H1 (cell line): ENCODE measurements around the gene MIOX. TPM values are rescaled to one million over a fixed set of nuclear protein-coding genes. Genes with fewer than 3 reads are reported as not detected.

Experiments used
- CTCF ChIA-PET: fragments of 300-600 bp; sonication (Branson Sonifier 250); formaldehyde crosslinking; loops from one replicate; lab custom pipeline; 2021; ENCODE audit not compliant: partially characterized antibody; lab: Charles Lee
- POLR2A ChIA-PET: fragments of 300-600 bp; sonication (Branson Sonifier 250); formaldehyde crosslinking; loops from one replicate; lab custom pipeline; 2021; ENCODE audit warnings: inconsistent platforms; ENCODE audit not compliant: partially characterized antibody; lab: Charles Lee
- DNase-seq, 2 experiments: peaks; one replicate each; pipeline versions ENCODE4 v3.0.0 to v3.0.0-alpha.2; 2010 to 2022; ENCODE audit warnings: low spot score in 2 of 2, low read depth in 1 of 2, mixed read lengths in 1 of 2
- FAIRE-seq: peaks from 2 replicates; lab custom pipeline; 2011; peaks lifted over from hg19 to GRCh38; lab: Jason Lieb, UNC
- H2AFZ ChIP-seq: 2 replicates; pipeline ENCODE4 v1.8.1; 2012; ENCODE audit warnings: low read length, inconsistent platforms
- H2AK5ac ChIP-seq: 2 replicates; pipeline ENCODE4 v1.6.1; 2013; ENCODE audit warnings: low read depth, low read length
- H2BK120ac ChIP-seq: replicated peaks from 2 replicates; pipeline ENCODE3; 2013; ENCODE audit warnings: low read depth, low read length, inconsistent platforms
- H2BK12ac ChIP-seq: 2 replicates; pipeline ENCODE4 v1.6.1; 2013; ENCODE audit warnings: low read depth, low read length
- H2BK15ac ChIP-seq: 2 replicates; pipeline ENCODE4 v1.6.1; 2013; ENCODE audit warnings: low read length
- H2BK20ac ChIP-seq: 2 replicates; pipeline ENCODE4 v1.6.1; 2013; ENCODE audit warnings: low read length
- H2BK5ac ChIP-seq: 2 replicates; pipeline ENCODE4 v1.6.1; 2013; ENCODE audit warnings: low read depth, low read length
- H3K14ac ChIP-seq: 2 replicates; pipeline ENCODE4 v1.6.1; 2013; ENCODE audit warnings: inconsistent platforms; ENCODE audit not compliant: insufficient read length
- H3K18ac ChIP-seq: 2 replicates; pipeline ENCODE4 v1.6.1; 2013; ENCODE audit warnings: low read length; ENCODE audit errors: extremely low read depth
- H3K23ac ChIP-seq: 2 replicates; pipeline ENCODE4 v1.6.1; 2013; ENCODE audit warnings: inconsistent platforms; ENCODE audit not compliant: insufficient read length
- H3K23me2 ChIP-seq: 2 replicates; pipeline ENCODE4 v1.6.1; 2013; ENCODE audit warnings: low read depth, low read length
- H3K27ac ChIP-seq: 2 replicates; pipeline ENCODE4 v1.6.1; 2011; ENCODE audit warnings: low read depth, low read length, inconsistent platforms
- H3K27me3 ChIP-seq, 4 experiments: replicated peaks in 1 of 4; 1 replicate in 1 of 4; 2 replicates in 3 of 4; pipeline versions ENCODE4 v1.6.1 to v1.8.1; 2011 to 2013; ENCODE audit warnings: low read length in 3 of 4, mild to moderate bottlenecking in 3 of 4, inconsistent platforms in 2 of 4, mixed read lengths in 2 of 4, moderate library complexity in 1 of 4; ENCODE audit not compliant: control insufficient read depth in 3 of 4, insufficient read depth in 3 of 4; ENCODE audit errors: extremely low read depth in 1 of 4
- H3K36me3 ChIP-seq, 4 experiments: 2 replicates each; pipeline versions ENCODE4 v1.6.1 to v1.8.1; 2011 to 2013; ENCODE audit warnings: mild to moderate bottlenecking in 4 of 4, low read length in 3 of 4, moderate library complexity in 2 of 4, control low read depth in 1 of 4, inconsistent platforms in 1 of 4; ENCODE audit not compliant: insufficient read depth in 4 of 4, control insufficient read depth in 2 of 4
- H3K4ac ChIP-seq: replicated peaks from 2 replicates; pipeline ENCODE3; 2013; ENCODE audit warnings: low read length, low read depth, mixed read lengths, inconsistent platforms; ENCODE audit not compliant: insufficient read length
- H3K4me1 ChIP-seq, 4 experiments: replicated peaks in 1 of 4; 1 replicate in 1 of 4; 2 replicates in 3 of 4; pipeline versions ENCODE4 v1.6.1 to v1.8.1; 2011 to 2013; ENCODE audit warnings: low read length in 3 of 4, inconsistent platforms in 2 of 4, mixed read lengths in 1 of 4; ENCODE audit not compliant: insufficient read depth in 4 of 4, control insufficient read depth in 3 of 4
- H3K4me2 ChIP-seq, 2 experiments: 2 replicates each; pipeline versions ENCODE4 v1.6.1 to v1.8.1; 2011 to 2013; ENCODE audit warnings: low read depth in 2 of 2, low read length in 2 of 2, control low read depth in 1 of 2, inconsistent platforms in 1 of 2, mild to moderate bottlenecking in 1 of 2; ENCODE audit not compliant: insufficient read depth in 1 of 2
- H3K4me3 ChIP-seq, 4 experiments: fragments of 200-600, 300-600 bp in 1 of 4; sonication (generic), shearing (Covaris generic), sonication (Bioruptor Twin) in 1 of 4; 2 replicates each; pipeline versions ENCODE4 v1.5.1 to v1.8.1; 2011 to 2016; ENCODE audit warnings: low read length in 4 of 4, low read depth in 3 of 4, control low read depth in 2 of 4, inconsistent platforms in 2 of 4, mild to moderate bottlenecking in 2 of 4, mixed read lengths in 1 of 4, moderate library complexity in 1 of 4; ENCODE audit not compliant: insufficient read depth in 2 of 4; ENCODE audit errors: extremely low read depth in 1 of 4
- H3K56ac ChIP-seq: replicated peaks from 2 replicates; pipeline ENCODE3; 2013; ENCODE audit warnings: low read depth, mild to moderate bottlenecking, mixed read lengths, low read length, inconsistent platforms; ENCODE audit not compliant: insufficient read length
- H3K79me1 ChIP-seq: 2 replicates; pipeline ENCODE4 v1.6.1; 2013; ENCODE audit warnings: low read depth, low read length, control low read depth
- H3K79me2 ChIP-seq, 2 experiments: 2 replicates each; pipeline versions ENCODE4 v1.6.1 to v1.8.1; 2012 to 2013; ENCODE audit warnings: low read length in 2 of 2, mild to moderate bottlenecking in 2 of 2, inconsistent platforms in 1 of 2; ENCODE audit not compliant: insufficient read depth in 2 of 2, control insufficient read depth in 1 of 2
- H3K9ac ChIP-seq, 4 experiments: replicated peaks in 1 of 4; 1 replicate in 1 of 4; 2 replicates in 3 of 4; pipeline versions ENCODE4 v1.6.1 to v1.8.1; 2011 to 2013; ENCODE audit warnings: low read depth in 3 of 4, low read length in 3 of 4, control low read depth in 2 of 4, mild to moderate bottlenecking in 2 of 4, moderate library complexity in 2 of 4, inconsistent platforms in 1 of 4; ENCODE audit errors: extremely low read depth in 1 of 4
- H3K9me3 ChIP-seq, 2 experiments: 2 replicates each; pipeline versions ENCODE4 v1.6.1 to v1.8.1; 2012 to 2013; ENCODE audit warnings: mild to moderate bottlenecking in 2 of 2, moderate library complexity in 2 of 2, control low read depth in 1 of 2, inconsistent platforms in 1 of 2, low read depth in 1 of 2, low read length in 1 of 2, mixed read lengths in 1 of 2; ENCODE audit not compliant: insufficient read depth in 2 of 2
- H4K20me1 ChIP-seq, 2 experiments: replicated peaks in 1 of 2; 2 replicates each; pipeline versions ENCODE3 to v1.8.1; 2011 to 2013; ENCODE audit warnings: inconsistent platforms in 2 of 2, low read length in 2 of 2, mild to moderate bottlenecking in 1 of 2; ENCODE audit not compliant: insufficient read depth in 2 of 2, control insufficient read depth in 1 of 2
- H4K5ac ChIP-seq: 2 replicates; pipeline ENCODE4 v1.6.1; 2013; ENCODE audit warnings: low read length, low read depth, mixed read lengths, inconsistent platforms; ENCODE audit not compliant: insufficient read length
- H4K8ac ChIP-seq: 2 replicates; pipeline ENCODE4 v1.8.0; 2013; ENCODE audit warnings: mild to moderate bottlenecking, moderate library complexity, low read length, inconsistent platforms; ENCODE audit not compliant: insufficient read depth; ENCODE audit errors: extremely low read depth
- H4K91ac ChIP-seq: replicated peaks from 2 replicates; pipeline ENCODE3; 2013; ENCODE audit warnings: low read length, mixed read lengths, inconsistent platforms; ENCODE audit not compliant: insufficient read length
- CTCF ChIP-seq, 3 experiments: IDR thresholded peaks; 1 replicate in 2 of 3; 2 replicates in 1 of 3; pipeline versions ENCODE4 v1.5.1 to v1.6.1; 2011; ENCODE audit warnings: low read length in 3 of 3, mild to moderate bottlenecking in 3 of 3, inconsistent platforms in 2 of 3, low read depth in 1 of 3, moderate library complexity in 1 of 3; ENCODE audit not compliant: insufficient read depth in 1 of 3; ENCODE audit errors: control extremely low read depth in 1 of 3
- E2F6 ChIP-seq: IDR thresholded peaks from 2 replicates; pipeline ENCODE4 v1.6.1; 2012; ENCODE audit warnings: inconsistent platforms
- FOSL1 ChIP-seq: IDR thresholded peaks from 2 replicates; pipeline ENCODE4 v1.6.1; 2011; ENCODE audit warnings: mild to moderate bottlenecking, low read depth, low read length, moderate library complexity; ENCODE audit not compliant: insufficient read depth
- HDAC6 ChIP-seq: IDR thresholded peaks from one replicate; pipeline ENCODE4 v1.7.1; 2012; ENCODE audit warnings: low read depth, mild to moderate bottlenecking, inconsistent platforms, low read length, moderate library complexity
- POLR2A ChIP-seq, 2 experiments: IDR thresholded peaks; 1 replicate in 1 of 2; 2 replicates in 1 of 2; pipeline ENCODE4 v1.6.1; 2011; ENCODE audit warnings: low read depth in 2 of 2, low read length in 2 of 2, mild to moderate bottlenecking in 2 of 2; ENCODE audit errors: control extremely low read depth in 1 of 2
- WGBS, 2 experiments: shearing (Covaris generic) in 1 of 2; methylation state at CpG; one replicate each; pipeline versions ENCODE4 v1.1.6 to v1.1.7; 2013 to 2015; ENCODE audit warnings: low lambda C conversion rate in 2 of 2, mixed read lengths in 2 of 2, inconsistent platforms in 1 of 2, low coverage in 1 of 2, missing lambda C conversion rate in 1 of 2; ENCODE audit not compliant: insufficient replicate concordance in 2 of 2, insufficient coverage in 1 of 2, insufficient read length in 1 of 2; ENCODE audit errors: extremely low coverage in 1 of 2, missing lambda C conversion rate in 1 of 2; 5-methylcytosine and 5-hydroxymethylcytosine counted together
- polyA plus RNA-seq, 7 experiments: library from polyadenylated mRNA; depleted of rRNA in 3 of 7; stranded (reverse) in 5 of 7; unstranded in 2 of 7; fragments of >200 nt in 5 of 7; fragments of 200-250 nt in 2 of 7; gene quantifications; 1 replicate in 5 of 7; 2 replicates in 1 of 7; 4 replicates in 1 of 7; pipeline versions ENCODE4 v1.2.1 to v1.2.3, GENCODE V29; 2011 to 2013; ENCODE audit warnings: missing spikeins in 2 of 7, mixed read lengths in 2 of 7
- total RNA-seq: library from RNA; stranded (reverse); fragmentation: NEBNext Ultra II Directional; extraction: Animal tissue kit (Norgen Biotek cat#: 25700); gene quantifications from 2 replicates; pipeline ENCODE4 v1.2.1, GENCODE V29; 2021

Gene MIOX
- total and polyA plus RNA-seq, 2 of the 8 experiments (the other 6 are each of a cell fraction or from before 2014, with no cell fraction given) = 0.30 to 0.32 TPM

GRCh38 chr22:50525858-50526107 lies 39.1 kb downstream of the MIOX start:
- H4K20me1 ChIP-seq = peaks cover 5 to 25% of the 10 kb centered on the region in 2 experiments
- no peak for TF ChIP-seq POLR2A (IDR thresholded peaks at IDR 0.05; ENCODE audit: control extremely low read depth in 1 of 2, low read depth in 2 of 2, low read length in 2 of 2)
- no peak for TF ChIP-seq HDAC6
- peak in 1 of 3 experiments; percentile 61; a peak in 1 of 4 replicates for TF ChIP-seq CTCF (IDR thresholded peaks at IDR 0.05; ENCODE audit: control extremely low read depth in 1 of 3, insufficient read depth in 1 of 3, low read depth in 1 of 3, low read length in 3 of 3)
- no peak for TF ChIP-seq E2F6
- no peak for TF ChIP-seq FOSL1

More at GRCh38 chr22:50525858-50526107, 39.1 kb downstream of the MIOX start:
- FAIRE-seq = no peak
- Histone ChIP-seq H3K4me3 (peak overlapping the region; percentile 63 to 78 (median 67)), H2BK120ac (no peak overlapping the region), H2BK15ac (no peak overlapping the region), H3K9me3 (no peaks in the 10 kb centered on the region), H4K91ac (no peak overlapping the region), H3K27me3 (peaks cover 25 to 42% (median 35%) of the 10 kb centered on the region in 4 experiments), H2BK5ac (peak overlapping the region; percentile 63; the same call in 1 of the 2 replicates), H2BK12ac (no peak overlapping the region), H4K5ac (peak overlapping the region; percentile 70), H3K79me2 (no peaks in the 10 kb centered on the region), H3K4me1 (peaks cover 0 to 17% (median 8%) of the 10 kb centered on the region in 4 experiments; a peak in 5 of 7 replicates), H3K9ac (peak overlapping the region in 3 of 4 experiments; percentile 66 to 76 (median 68); a peak in 5 of 7 replicates), H3K27ac (no peak overlapping the region; the same call in 1 of the 2 replicates), H4K8ac (peak overlapping the region; percentile 45; the same call in 1 of the 2 replicates), H3K4me2 (peak overlapping the region; percentile 70 to 88), H3K18ac (no peak overlapping the region; the same call in 1 of the 2 replicates), H3K14ac (no peak overlapping the region), H3K4ac (no peak overlapping the region), H2BK20ac (no peak overlapping the region), H3K79me1 (no peaks in the 10 kb centered on the region), H3K36me3 (peaks cover 4 to 15% (median 11%) of the 10 kb centered on the region in 4 experiments; a peak in 6 of 8 replicates), H2AK5ac (no peak overlapping the region), H3K23me2 (peaks cover 21% of the 10 kb centered on the region; the same call in 1 of the 2 replicates), H3K56ac (no peak overlapping the region), H2AFZ (no peak overlapping the region), H3K23ac (no peak overlapping the region)
- POLR2A ChIA-PET = interaction anchor here (0.6 to 3.0 kb wide), 16 partner anchors 11 to 85 kb away, joined by 3 to 32 read pairs (median 4); partner anchors contain the start of genes LMF2, NCAPH2 and SYCE3
- 1% methylated on average over 32 of the region's 33 CpGs; no CpG with 5 or more reads in 1 of the 2 experiments for WGBS, 2 experiments
- CTCF ChIA-PET = interaction anchor here (0.6 to 3.4 kb wide), 30 partner anchors 8 to 278 kb away, joined by 3 to 36 read pairs (median 4); partner anchors contain the start of genes DENND6B, KLHDC7B, LMF2 and NCAPH2
- DNase-seq = no peak
